ENCODE data around the gene SCN1A.
"Not testable (repeated sequence)": the region's sequence is repeated elsewhere in the genome, so short reads cannot be mapped to it uniquely, and the experiment has no call there.

SCN1A gene

GRCh38 chr2:166135152-166135848 lies 7.5 kb upstream of the SCN1A start:
- no peak for DNase-seq (ENCODE audit: low spot score)

GRCh38 chr2:166134252-166135151 lies 6.7 kb upstream of the SCN1A start:
- no peak for DNase-seq (ENCODE audit: low spot score)

- no peak for DNase-seq (ENCODE audit: low spot score)
These were observed 5.8 kb upstream of the SCN1A start for GRCh38 chr2:166133653-166134052.

GRCh38 chr2:166128156-166128505 lies 311 bp upstream of the SCN1A start:
- no peak for DNase-seq (ENCODE audit: low spot score)

- no peak for DNase-seq (ENCODE audit: low spot score)
These were observed 1.7 kb downstream of the SCN1A start for GRCh38 chr2:166126007-166126639.

GRCh38 chr2:166125557-166125956 lies 2.3 kb downstream of the SCN1A start:
- no peak for DNase-seq (ENCODE audit: low spot score)

GRCh38 chr2:166118180-166118579 lies 9.6 kb downstream of the SCN1A start:
- DNase-seq (ENCODE audit: low spot score) = no peak

- DNase-seq (ENCODE audit: low spot score) = no peak
These were observed 10.3 kb downstream of the SCN1A start for GRCh38 chr2:166117491-166117890.

GRCh38 chr2:166115589-166115988 lies 12.2 kb downstream of the SCN1A start:
- no peak for DNase-seq (ENCODE audit: low spot score)

GRCh38 chr2:166112193-166112605 lies 15.6 kb downstream of the SCN1A start:
- DNase-seq (ENCODE audit: low spot score) = no peak

GRCh38 chr2:166106431-166107015 lies 21.3 kb downstream of the SCN1A start:
- no peak for DNase-seq (ENCODE audit: low spot score)

GRCh38 chr2:166104773-166105172 lies 23.0 kb downstream of the SCN1A start:
- no peak for DNase-seq (ENCODE audit: low spot score)

- no peak for DNase-seq (ENCODE audit: low spot score)
These were observed 23.7 kb downstream of the SCN1A start for GRCh38 chr2:166104084-166104483.

GRCh38 chr2:166103277-166103676 lies 24.5 kb downstream of the SCN1A start:
- DNase-seq (ENCODE audit: low spot score) = not testable (repeated sequence)

- DNase-seq (ENCODE audit: low spot score) = no peak
These were observed 33.5 kb downstream of the SCN1A start for GRCh38 chr2:166094325-166094724.

- no peak for DNase-seq (ENCODE audit: low spot score)
These were observed 34.9 kb downstream of the SCN1A start for GRCh38 chr2:166092889-166093288.

- no peak for DNase-seq (ENCODE audit: low spot score)
These were observed 36.4 kb downstream of the SCN1A start for GRCh38 chr2:166091439-166091838.

- DNase-seq (ENCODE audit: low spot score) = no peak
These were observed 36.9 kb downstream of the SCN1A start for GRCh38 chr2:166090908-166091307.

GRCh38 chr2:166090346-166090745 lies 37.5 kb downstream of the SCN1A start:
- no peak for DNase-seq (ENCODE audit: low spot score)

GRCh38 chr2:166088634-166089033 lies 39.2 kb downstream of the SCN1A start:
- no peak for DNase-seq (ENCODE audit: low spot score)

GRCh38 chr2:166084301-166084700 lies 43.5 kb downstream of the SCN1A start:
- DNase-seq (ENCODE audit: low spot score) = no peak

GRCh38 chr2:166082736-166083135 lies 45.1 kb downstream of the SCN1A start:
- DNase-seq (ENCODE audit: low spot score) = no peak

GRCh38 chr2:166081852-166082251 lies 46.0 kb downstream of the SCN1A start:
- DNase-seq (ENCODE audit: low spot score) = no peak

All from hematopoietic multipotent progenitor cell treated with erythropoietin and hydrocortisone succinate and interleukin-3 and kit ligand, for 15 days (in vitro differentiated cells).